NCI-H446 (cell line): ENCODE data around the gene ARHGAP9.
"Not testable (repeated sequence)": the region's sequence is repeated elsewhere in the genome, so short reads cannot be mapped to it uniquely, and the experiment has no call there.

Experiments used
- DNase-seq, 2 experiments: peaks; one replicate each; lab custom pipeline; 2025; lab: John Stamatoyannopoulos, UW

Gene ARHGAP9

DNA sequence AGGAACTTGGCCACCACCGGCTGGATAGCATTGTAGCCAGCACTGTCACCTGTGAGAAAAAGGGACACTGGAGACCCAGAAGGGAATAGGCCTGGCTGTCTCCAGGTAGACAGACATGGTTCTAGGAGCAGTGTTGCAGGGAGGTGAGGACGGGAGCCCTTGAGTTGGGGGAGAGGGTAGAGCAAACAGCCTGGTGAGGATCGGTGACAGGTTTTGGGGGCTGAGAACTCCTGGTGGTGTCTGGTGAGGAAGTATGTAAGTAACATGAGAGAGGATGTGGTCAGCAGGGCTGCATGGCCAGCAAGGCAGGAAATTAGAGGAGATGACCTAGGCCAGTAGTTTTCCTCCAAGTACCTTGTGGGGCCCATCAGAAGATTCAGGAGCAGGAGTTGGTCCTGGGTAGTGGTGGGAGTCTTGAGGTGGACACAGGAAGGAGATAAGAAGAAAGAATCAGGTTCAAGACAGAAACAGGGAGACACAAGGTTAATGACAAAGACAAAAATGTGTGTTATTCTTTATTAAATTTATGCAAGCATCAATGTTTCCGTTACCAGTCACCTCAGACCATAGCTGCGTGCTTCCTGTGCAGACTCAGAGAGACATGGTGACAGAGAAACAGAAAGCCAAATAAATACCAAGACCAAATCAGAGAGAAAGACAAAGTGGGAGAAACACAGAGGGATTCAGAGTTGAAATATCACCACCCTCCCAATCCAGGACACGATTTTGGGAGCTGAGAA, at the start of gene ARHGAP9:
ARHGAP9 (minus strand) TSS at position 491 of the 740 bp plus-strand sequence; CDS start at position 31, 460 bp downstream.
- DNase-seq = no peak

DNA sequence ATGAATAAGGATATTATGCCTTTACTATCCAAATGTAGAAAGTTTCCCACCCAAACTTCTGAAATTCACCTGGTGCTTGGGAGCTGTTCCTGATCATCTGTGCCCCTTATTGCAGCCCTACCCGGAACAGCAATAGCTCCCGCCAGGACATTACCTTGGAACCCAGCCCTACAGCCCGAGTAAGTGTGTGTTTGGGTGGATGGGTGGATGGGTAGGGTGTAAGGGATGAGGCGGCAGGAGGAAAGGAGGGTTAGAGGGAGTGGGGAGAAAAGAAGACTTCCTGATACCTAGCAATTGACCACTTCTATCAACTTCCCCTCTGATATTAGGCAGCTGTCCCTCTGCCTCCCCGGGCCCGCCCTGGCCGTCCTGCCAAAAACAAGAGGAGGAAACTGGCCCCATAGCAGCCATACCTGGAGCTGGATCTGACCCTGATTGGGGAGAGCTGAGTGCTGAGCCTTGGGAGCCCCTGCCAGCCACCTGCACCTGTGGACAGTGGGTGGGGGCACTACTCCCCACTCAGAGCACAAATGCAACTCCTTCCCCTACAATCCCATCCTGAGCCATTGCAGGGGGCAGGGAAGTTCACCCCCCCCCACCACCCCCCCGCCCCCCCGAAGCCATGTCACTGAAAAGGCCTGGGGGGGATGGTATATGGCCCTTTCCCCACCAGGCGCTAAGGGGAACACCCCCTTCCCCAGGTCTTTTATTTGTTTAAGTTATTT, 49.3 kb upstream of the ARHGAP9 start:
- DNase-seq = no peak

DNA sequence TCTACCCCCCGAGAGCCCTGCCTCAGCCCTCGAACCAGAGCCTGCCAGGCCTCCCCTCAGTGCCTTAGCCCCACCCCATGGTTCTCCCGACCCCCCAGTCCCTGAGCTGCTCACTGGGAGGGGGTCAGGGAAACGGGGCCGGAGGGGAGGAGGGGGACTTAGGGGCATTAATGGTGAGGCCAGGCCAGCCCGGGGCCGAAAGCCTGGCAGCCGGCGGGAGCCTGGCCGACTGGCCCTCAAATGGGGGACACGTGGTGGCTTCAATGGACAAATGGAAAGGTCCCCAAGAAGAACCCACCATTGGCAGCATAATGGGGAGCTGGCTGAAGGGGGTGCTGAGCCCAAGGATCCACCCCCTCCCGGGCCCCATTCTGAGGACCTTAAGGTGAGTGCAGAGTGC, 48.5 kb upstream of the ARHGAP9 start:
- no peak for DNase-seq

DNA sequence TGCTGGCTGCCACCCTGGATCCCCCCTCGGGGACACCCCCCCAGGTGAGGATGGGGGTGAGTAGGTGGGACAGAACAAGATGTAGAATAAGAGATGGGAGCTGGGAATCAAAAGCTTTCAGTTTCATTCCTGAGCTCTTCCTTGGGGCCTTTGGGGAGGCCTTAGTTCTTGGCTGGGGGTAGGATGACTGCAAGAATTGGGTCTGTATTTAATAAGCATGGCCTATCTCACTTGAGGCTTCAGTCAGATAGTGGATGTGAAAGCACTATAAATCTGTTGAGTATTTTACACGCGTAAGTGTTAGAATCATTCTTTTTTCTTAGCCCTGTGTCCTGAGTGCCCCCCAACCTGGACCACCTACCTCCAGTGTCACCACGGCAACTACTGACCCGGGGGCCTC, 47.5 kb upstream of the ARHGAP9 start:
- no peak for DNase-seq

DNA sequence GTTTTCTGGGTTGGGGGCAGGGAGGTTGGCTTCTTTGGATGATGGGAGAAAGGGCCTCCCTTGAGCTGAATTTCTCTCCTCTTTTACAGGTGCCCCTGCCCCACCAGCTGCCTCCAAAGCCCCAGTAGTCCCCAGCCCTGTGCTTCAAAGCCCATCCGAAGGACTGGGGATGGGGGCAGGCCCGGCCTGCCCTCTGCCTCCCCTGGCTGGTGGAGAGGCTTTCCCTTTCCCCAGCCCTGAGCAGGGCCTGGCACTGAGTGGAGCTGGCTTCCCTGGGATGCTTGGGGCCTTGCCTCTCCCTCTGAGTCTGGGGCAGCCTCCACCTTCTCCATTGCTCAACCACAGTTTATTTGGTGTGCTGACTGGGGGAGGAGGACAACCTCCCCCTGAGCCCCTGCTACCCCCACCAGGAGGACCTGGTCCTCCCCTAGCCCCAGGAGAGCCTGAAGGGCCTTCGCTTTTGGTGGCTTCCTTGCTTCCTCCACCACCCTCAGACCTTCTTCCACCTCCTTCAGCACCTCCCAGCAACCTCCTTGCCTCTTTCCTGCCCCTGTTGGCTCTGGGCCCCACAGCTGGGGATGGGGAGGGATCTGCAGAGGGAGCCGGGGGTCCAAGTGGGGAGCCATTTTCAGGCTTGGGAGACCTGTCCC, 46.9 kb upstream of the ARHGAP9 start:
- DNase-seq = no peak

DNA sequence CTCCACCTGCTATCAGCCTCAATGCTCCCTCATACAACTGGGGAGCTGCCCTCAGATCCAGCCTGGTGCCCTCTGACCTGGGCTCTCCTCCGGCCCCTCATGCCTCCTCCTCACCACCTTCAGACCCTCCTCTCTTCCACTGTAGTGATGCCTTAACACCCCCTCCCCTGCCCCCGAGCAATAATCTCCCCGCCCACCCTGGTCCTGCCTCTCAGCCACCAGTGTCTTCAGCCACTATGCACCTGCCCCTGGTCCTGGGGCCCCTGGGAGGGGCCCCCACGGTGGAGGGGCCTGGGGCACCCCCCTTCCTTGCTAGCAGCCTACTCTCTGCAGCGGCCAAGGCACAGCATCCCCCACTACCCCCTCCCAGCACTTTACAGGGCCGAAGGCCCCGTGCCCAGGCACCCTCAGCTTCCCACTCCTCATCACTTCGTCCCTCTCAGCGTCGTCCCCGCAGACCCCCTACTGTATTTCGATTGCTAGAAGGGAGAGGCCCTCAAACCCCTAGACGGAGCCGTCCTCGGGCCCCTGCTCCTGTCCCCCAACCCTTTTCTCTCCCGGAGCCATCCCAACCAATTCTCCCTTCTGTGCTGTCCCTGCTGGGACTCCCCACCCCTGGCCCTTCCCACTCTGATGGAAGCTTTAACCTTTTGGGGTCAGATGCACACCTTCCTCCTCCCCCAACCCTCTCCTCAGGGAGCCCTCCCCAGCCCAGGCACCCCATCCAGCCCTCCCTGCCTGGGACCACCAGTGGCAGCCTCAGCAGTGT, 46.1 kb upstream of the ARHGAP9 start:
- no peak for DNase-seq

DNA sequence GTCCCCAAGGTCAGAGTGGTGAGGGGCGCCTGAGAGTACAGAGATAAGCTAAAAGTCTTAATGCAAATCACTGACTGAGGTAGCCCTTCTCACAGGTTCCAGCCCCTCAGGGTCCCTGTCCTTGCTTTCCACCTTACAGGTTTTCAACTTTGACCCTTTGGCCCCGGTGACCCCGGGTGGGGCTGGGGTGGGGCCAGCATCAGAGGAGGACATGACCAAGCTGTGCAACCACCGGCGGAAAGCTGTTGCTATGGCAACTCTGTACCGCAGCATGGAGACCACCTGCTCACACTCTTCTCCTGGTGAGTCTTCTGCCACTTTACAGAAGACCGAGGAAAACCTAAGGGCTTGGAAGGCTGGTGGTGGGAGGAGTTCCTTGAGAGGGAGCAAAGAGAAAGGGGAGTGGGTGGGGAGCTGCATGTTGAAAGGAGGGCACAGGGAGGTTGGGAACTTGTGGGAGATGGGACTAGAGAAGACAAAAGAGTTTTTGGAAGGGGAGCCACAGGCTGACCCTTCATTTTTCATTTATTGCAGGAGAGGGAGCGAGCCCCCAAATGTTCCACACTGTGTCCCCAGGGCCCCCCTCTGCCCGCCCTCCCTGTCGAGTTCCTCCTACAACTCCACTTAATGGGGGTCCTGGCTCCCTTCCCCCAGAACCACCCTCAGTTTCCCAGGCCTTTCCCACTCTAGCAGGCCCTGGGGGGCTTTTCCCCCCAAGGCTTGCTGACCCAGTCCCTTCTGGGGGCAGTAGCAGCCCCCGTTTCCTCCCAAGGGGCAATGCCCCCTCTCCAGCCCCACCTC, 45.3 kb upstream of the ARHGAP9 start:
- DNase-seq = no peak

DNA sequence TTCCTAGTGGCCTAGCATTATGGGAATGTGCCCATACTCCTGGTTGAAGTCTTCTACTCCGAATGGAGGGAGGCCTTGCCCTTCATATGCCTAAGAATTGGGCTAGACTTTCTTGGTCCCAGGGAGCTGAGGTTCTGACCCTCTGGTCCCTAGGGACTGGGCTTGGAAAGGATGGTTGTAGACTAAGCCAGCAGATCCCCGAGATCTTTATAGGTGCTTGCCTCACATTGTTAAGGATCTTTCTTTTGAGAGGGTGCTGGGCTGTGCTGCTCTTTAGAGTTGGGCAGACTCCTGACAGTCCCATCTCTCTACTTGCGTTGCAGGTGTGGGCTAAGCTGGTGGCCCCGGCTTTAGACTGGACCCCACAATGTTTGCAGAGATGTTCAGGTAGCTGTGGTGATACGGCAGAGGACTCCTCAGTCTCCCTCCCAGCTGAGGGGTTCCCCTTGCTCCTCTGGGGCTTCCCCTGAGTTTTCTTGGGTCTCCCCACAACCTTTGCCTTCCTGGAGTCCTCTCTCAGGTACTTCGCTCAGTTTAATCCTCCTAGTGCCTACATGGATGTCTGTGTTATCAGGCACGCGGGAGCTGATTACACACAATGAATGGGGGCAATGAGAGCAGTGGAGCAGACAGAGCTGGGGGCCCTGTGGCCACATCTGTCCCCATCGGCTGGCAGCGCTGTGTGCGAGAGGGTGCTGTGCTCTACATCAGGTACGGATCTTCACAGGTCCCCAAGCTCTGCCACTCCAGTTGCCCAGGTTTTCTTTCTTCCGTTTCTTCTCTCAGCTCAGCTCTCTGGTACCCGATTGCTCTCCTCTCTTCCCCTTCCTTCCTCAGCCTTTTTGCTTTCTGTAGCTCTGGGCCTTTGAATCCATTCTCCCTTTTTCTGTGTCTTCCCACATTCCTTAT, 44.3 kb upstream of the ARHGAP9 start:
- no peak for DNase-seq

DNA sequence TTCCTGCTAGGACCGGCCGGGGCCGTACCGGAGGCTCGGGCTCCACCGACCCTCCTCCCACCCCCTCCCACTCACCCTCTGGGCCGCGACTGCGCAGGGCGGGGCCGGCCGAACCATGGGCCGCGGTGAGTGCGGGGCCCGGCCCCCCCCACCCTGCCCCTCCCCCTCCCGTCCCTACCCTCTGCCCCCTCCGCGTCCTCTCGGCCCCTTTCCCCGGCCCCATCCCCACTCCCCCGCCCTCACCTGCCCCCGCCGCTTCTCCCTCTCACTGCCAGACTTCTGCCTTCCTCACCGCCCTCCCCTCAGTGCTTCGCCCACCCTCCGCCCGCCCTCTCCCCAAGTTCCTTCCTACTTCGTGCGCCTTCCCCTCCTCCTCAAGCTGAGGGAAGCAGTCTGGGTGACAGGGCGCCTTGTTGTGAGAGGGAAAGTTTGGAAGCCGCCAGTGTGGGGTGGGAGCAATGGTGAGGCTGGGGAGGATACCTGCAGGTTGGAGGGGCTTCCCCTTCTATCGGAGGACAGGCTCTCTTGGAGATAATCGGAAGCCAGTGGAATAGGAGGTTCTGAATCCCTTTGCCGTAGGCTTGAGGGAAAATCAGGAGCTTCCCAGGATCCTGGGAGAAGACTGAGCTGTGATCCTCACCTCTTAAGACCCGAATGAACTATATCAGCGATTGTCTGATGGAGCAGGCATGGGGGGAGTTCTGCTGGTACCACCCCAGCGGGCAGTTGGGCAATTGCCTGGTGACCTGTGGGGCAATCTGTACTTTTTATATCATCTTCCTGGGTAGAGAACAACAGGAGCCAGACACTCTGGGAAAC, 43.4 kb upstream of the ARHGAP9 start:
- DNase-seq = no peak

DNA sequence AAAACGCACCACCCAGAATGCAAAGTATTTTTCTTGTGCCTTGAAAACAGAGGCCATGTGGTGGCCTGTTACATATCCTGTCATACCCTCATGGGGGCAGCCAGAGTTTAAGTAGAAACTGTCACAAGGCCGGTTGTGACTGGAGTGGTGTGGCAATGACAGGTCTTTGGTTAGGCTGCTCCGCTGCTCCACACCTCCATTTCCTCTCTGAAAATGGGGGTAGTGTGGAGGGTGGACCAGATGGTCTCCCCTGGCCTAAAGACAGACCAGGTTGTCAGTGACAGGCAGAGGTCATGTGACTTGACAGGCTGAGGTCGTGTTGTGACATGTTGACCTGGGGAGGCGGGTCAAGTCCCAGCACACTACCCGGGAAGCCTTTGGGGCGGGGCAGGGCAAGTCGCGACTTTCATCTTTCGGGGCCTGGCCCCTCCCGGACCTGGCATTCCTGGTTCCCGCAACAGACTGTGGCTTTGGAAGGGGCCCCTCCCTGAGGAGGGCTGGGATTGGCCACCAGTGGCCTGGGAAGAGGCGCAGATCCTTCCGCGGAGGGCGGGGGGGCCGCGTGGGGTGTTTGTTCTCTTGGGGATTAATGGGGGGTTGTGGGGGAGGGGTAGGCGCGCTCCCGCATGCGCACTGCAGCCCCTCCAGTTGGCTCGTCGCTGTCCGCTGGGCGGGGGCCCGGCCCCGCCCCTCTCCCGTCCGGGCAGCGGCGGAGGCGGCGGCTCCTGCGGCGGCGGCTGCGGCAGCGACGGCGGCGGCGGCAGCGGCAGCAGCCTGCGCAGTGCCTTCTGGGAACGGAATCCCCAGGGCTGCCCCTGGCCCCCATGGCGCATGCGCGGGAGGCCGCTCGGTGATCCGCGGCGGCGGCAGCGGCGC, 42.6 kb upstream of the ARHGAP9 start, which contains the start of gene MBD6:
MBD6 (plus strand) TSS at position 814 of the 876 bp plus-strand sequence. CDS start 1,480 bp downstream, outside the sequence.
- peak; percentile 60 to 88 for DNase-seq

DNA sequence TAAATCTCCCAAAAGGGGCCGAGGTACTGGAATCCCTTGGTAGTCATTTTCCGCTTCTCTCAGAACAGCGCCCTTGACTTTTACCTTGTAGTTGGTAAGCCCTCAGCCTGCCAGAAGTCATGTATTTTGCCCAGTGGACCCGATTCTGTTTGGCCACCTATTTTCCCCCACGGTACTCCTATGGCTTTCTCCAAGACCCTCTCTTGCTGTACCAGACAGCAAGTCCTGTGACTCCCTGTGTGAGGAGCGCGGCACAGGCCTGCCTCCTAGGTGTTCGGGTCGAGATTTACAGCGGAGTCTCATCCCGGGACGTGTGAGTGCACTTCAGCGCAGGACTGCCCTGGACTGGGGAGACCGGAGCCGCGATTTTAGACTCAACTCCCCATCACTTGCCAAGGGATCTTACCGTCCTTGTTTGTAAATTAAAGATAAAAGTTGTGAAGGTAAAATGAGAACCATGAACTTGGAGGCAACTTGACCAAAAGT, 41.9 kb upstream of the ARHGAP9 start:
- DNase-seq = peak in 1 of 2 experiments; percentile 48

DNA sequence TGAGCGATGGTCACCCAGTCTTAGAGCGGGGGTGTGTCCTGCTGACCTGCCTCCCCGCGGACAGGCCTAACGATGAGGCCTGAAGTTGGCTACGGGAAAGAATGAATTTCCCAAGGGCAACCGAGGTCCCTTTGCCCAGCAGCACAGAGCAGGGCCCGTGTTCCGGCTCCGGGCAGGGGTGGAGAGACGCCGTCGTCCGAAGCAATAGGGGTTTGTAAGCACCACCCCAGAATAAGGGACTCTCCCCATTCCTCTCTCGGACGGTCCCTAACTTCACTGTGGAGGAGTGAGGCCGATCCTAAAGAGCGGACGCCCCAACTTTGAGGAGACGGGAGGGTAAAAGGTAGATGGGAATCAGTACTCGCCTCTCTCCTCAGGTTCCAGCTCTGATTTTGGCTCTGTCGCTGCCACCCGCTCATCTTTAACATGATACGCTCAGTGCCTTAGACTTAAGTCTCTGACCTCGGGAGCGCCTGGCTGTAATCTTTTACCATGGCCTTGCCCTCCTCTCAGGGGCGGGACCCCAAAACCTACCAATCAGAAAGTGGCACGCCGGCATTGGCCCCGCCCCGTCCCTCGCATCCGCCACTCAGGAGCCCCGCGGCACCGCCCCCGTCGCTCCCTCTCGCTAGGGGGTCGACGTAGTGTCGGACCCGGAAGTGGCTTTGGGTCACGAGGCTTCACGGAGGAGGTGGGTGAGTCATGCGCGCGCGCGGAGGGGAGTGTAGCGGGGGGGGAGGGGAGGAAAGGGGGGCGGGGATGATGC, 40.6 kb upstream of the ARHGAP9 start, which contains the start of gene DDIT3:
DDIT3 (minus strand) TSS at position 462 of the 766 bp plus-strand sequence. CDS start 3,108 bp downstream, outside the sequence.
- DNase-seq = peak; percentile 96 to 99

DNA sequence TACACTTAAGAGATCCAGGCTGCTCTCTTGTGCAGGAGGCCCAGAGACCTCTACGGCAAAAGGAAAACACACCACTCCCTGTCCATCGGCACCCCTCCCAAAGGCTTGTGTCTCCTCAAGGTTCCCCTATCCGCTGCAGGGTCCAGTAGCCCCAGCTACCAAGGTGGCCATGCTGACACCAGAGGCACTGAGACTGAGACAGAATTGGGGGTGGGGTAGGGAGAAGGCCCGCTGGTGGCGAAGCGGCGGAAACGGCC, 40.1 kb upstream of the ARHGAP9 start:
- DNase-seq = peak in 1 of 2 experiments; percentile 39

DNA sequence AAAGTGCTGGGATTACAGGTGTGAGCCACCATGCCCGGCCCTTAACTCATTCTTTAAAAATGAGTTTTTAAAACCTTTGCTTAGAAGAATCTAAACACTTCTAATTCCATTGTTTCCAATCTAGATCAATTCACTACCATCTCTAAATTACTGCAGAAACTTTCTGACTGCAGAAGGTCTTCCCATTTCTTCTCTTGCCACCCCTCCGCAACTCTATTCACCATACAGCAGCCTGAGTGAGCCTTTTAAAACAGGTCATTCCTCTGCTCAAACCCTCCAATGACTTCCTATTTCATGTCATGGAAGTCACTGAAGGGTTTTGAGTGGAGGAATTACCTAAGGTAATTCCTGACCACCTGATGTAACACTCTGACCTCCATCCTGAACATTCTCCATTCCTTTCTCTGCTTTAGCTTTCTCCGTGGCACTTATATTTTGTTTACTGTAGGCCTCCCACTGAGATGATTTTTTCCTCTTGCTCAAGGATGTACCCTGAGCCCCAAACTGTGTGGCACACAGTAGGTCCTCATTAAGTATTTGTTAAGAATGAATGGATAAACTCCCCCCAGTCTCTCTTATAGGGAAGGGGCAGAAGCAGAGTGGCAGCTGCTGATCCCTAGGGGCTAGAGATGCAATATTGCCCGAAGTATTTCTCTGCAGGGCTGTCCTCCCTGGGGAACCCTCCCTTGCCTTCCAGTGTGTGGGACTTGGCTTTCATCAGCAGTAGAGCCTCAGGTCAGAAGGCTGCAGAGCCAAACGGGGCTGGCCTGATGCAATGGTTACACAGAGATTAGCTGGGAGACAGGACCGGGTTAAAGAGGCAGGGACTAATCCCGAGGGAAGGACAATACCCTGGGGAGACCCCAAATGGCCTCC, 39.5 kb upstream of the ARHGAP9 start:
- DNase-seq = no peak

DNA sequence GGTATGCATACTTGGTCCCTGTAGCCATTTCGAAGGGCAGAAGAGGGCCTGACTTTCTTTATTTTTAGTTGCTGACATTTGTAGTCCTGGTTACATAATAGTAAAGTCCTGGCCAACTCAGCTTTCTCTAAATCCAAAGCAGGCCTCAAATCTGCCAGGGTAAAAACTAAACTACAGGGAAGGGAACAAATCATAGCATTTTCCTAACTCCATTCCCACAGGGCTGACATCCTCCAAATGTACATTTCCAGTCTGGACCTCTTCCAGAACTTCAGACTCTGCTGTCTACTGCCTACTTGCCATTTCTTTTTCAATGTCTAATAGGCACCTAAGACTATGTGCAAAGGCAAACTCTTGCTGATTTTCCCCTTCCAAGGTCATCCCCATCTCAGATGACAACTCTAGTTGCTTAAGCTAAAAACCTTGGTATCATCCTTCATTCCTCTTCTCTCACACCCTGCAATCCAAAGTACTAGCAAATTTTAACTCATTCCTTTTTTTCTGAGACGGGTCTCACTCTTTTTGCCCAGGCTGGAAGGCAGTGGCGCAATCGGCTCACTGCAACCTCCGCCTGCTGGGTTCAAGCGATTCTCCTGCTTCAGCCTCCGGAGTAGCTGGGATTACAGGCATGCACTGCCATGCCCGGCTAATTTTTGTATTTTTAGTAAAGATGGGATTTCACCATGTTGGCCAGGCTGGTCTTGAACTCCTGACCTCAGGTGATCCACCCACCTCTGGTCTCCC, 38.7 kb upstream of the ARHGAP9 start:
- no peak for DNase-seq

DNA sequence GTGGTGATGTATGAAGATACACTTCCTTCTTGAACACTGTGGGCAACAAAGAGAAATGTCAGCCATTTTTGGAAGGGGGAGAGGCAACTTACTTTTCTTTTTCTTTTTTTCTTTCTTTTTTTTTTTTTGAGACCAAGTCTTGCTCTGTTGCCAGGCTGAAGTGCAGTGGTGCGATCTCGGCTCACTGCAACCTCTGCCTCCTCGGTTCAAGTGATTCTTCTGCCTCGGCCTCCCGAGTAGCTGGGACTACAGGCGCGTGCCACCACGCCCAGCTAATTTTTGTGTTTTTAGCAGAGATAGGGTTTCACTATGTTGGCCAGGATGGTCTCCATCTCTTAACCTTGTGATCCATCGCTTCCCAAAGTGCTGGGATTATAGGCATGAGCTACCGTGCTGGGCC, 38.1 kb upstream of the ARHGAP9 start:
- DNase-seq = not testable (repeated sequence)
